ENCODE data around the gene ZNF507.
"Not testable (repeated sequence)": the region's sequence is repeated elsewhere in the genome, so short reads cannot be mapped to it uniquely, and the experiment has no call there.

Gene ZNF507

GRCh38 chr19:32415246-32415645 is 69.8 kb downstream of the ZNF507 start:
- no peak for DNase-seq (ENCODE audit: low read depth)

GRCh38 chr19:32415669-32416068 is 70.3 kb downstream of the ZNF507 start:
- DNase-seq (ENCODE audit: low read depth), result no peak

GRCh38 chr19:32416749-32417456 is 71.5 kb downstream of the ZNF507 start:
- DNase-seq (ENCODE audit: low read depth), result no peak

GRCh38 chr19:32418155-32418554 is 72.7 kb downstream of the ZNF507 start:
- DNase-seq (ENCODE audit: low read depth), result no peak

- peak; percentile 82 for DNase-seq (ENCODE audit: low read depth)
These were observed 76.4 kb downstream of the ZNF507 start for GRCh38 chr19:32421589-32422361.

GRCh38 chr19:32422435-32422834 is 77.0 kb downstream of the ZNF507 start:
- DNase-seq (ENCODE audit: low read depth), result no peak

- not testable (repeated sequence) for DNase-seq (ENCODE audit: low read depth)
These were observed 78.5 kb downstream of the ZNF507 start for GRCh38 chr19:32423944-32424343.

- no peak for DNase-seq (ENCODE audit: low read depth)
These were observed 82.1 kb downstream of the ZNF507 start for GRCh38 chr19:32427536-32427935.

- DNase-seq (ENCODE audit: low read depth), result no peak
These were observed 91.3 kb downstream of the ZNF507 start for GRCh38 chr19:32436692-32437091.

- DNase-seq (ENCODE audit: low read depth), result no peak
These were observed 91.7 kb downstream of the ZNF507 start for GRCh38 chr19:32437096-32437495.

Data from amniotic epithelial cell (primary cell).